Psoas muscle (tissue), 8 donors: ENCODE results near the gene FUCA1. TPM values are rescaled to one million over a fixed set of nuclear protein-coding genes. Genes with fewer than 3 reads are reported as not detected.
A peak's percentile ranks its signal among the peaks of the same experiment; 100 is the strongest.

Experiments used
- ATAC-seq, 4 donors: fragments of 200-7000 bp; cut with Tn5 transposase; one replicate each; pipeline ENCODE4 v1.9.1; 2020; ENCODE audit warnings: moderate library complexity in 3 of 4, mild to moderate bottlenecking in 2 of 4
- DNase-seq, 2 donors: peaks; one replicate each; pipeline ENCODE4 v3.0.0-alpha.2; 2020
- H3K27ac ChIP-seq: fragments of 200-600 bp; one replicate; pipeline ENCODE4 v1.8.0; 2022
- H3K27me3 ChIP-seq, 3 donors: fragments of 200-600 bp in 1 of 3; one replicate each; pipeline versions ENCODE4 v1.6.1 to v1.8.0; 2013 to 2022; ENCODE audit warnings: low read length in 2 of 3, mild to moderate bottlenecking in 2 of 3, moderate library complexity in 1 of 3; ENCODE audit not compliant: insufficient read depth in 3 of 3
- H3K36me3 ChIP-seq, 2 donors: fragments of 200-600 bp in 1 of 2; one replicate each; pipeline versions ENCODE4 v1.6.1 to v1.8.0; 2013 to 2022; ENCODE audit warnings: low read depth in 1 of 2, mild to moderate bottlenecking in 1 of 2, moderate library complexity in 1 of 2; ENCODE audit not compliant: insufficient read depth in 1 of 2
- H3K4me1 ChIP-seq: fragments of 200-600 bp; one replicate; pipeline ENCODE4 v1.8.0; 2022
- H3K4me3 ChIP-seq: fragments of 200-600 bp; one replicate; pipeline ENCODE4 v1.8.0; 2022; ENCODE audit warnings: mild to moderate bottlenecking
- H3K9me3 ChIP-seq: fragments of 200-600 bp; one replicate; pipeline ENCODE4 v1.8.0; 2022
- CTCF ChIP-seq: fragments of 200-600 bp; IDR thresholded peaks from one replicate; pipeline ENCODE4 v1.8.0; 2022; ENCODE audit warnings: antibody characterized with exemption
- WGBS, 3 donors: extraction: QIAGEN DNeasy Blood & Tissue Kit; methylation state at CpG; one replicate each; pipeline versions ENCODE4 v1.1.6 to v1.1.7; 2013; 5-methylcytosine and 5-hydroxymethylcytosine counted together
- intact Hi-C, 2 donors: fragments of 100-400 bp; cut with DNase I; formaldehyde crosslinking; loops; one replicate each; pipeline versions ENCODE4 v1.11.0 to v1.14.2; 2022
- polyA plus RNA-seq, 3 donors: library from polyadenylated mRNA; stranded (reverse); fragments of 200-250 nt; gene quantifications; one replicate each; pipeline ENCODE4 v1.2.3, GENCODE V29; 2013
- total RNA-seq, 4 donors: library from RNA; stranded (reverse); fragmentation: NEBNext Ultra II Directional in 2 of 4; extraction: Animal tissue kit (Norgen Biotek cat#: 25700) in 2 of 4; gene quantifications; one replicate each; pipeline versions ENCODE4 v1.2.1 to v1.2.4, GENCODE V29; 2021 to 2023
- donor health status: healthy with polysubstance abuse.
- donor health status: DM: no; HTN: no; CAD: no; lungs with moderate emphysema.
- donor health status: Bipolar disorder and iron deficiency.
- donor health status: healthy.
- donor health status: DM: yes; HTN: yes; CAD: no.
- donor health status: DM: no; HTN: no; CAD: no.
- donor health status: DM: no; HTN: no; CAD: no.
- donor health status: DM: yes; HTN: yes; CAD: no.

Gene FUCA1
- total and polyA plus RNA-seq, 7 donors, result 5.9 to 17.3 (median 9.2) TPM

GRCh38 chr1:23825762-23826522 is 42.1 kb downstream of the FUCA1 start:
- peak overlapping the region; percentile 93 for H3K4me3 ChIP-seq
- H3K4me1 ChIP-seq, result peaks cover 15% of the 10 kb centered on the region
- 56 to 66% (median 60%) methylated on average over 23 to 24 of the region's 24 CpGs for WGBS, 3 donors
- no peaks in the 10 kb centered on the region for H3K36me3 ChIP-seq
- H3K27ac ChIP-seq, result peak overlapping the region; percentile 97
- DNase-seq (no peak), ATAC-seq (peak in 2 of 4 donors; percentile 16 to 20)
- no peak for TF ChIP-seq CTCF
- no peaks in the 10 kb centered on the region for H3K9me3 ChIP-seq
- no peaks in the 10 kb centered on the region for H3K27me3 ChIP-seq
- intact Hi-C loops, result no loop called here

- peak; percentile 93 to 95 for DNase-seq
- Histone ChIP-seq H3K36me3 (peaks cover 0 to 3% of the 10 kb centered on the region in 2 donors), H3K27ac (peak within 1 kb of the TSS; percentile 97), H3K4me3 (peak within 1 kb of the TSS; percentile 93), H3K9me3 (no peaks in the 10 kb centered on the region), H3K4me1 (peaks cover 15% of the 10 kb centered on the region), H3K27me3 (no peaks in the 10 kb centered on the region)
- no peak for TF ChIP-seq CTCF
- intact Hi-C loops, result no loop called here
- ATAC-seq, result peak; percentile 98 to 99 (median 98)
- 0 to 1% (median 0%) methylated on average over 40 to 42 of the region's 42 CpGs for WGBS, 3 donors
These were observed 42.9 kb downstream of the FUCA1 start, which contains the start of gene HMGCL for GRCh38 chr1:23825076-23825761. TSS of gene HMGCL (minus strand) at chr1:23825429. CDS start at chr1:23825415, 14 bp downstream.

- peaks cover 15% of the 10 kb centered on the region for H3K4me1 ChIP-seq
- peak overlapping the region; percentile 97 for H3K27ac ChIP-seq
- H3K27me3 ChIP-seq, result no peaks in the 10 kb centered on the region
- no peak for TF ChIP-seq CTCF
- peaks cover 0 to 8% of the 10 kb centered on the region in 2 donors for H3K36me3 ChIP-seq
- H3K4me3 ChIP-seq, result peak overlapping the region; percentile 93
- 0 to 2% (median 1%) methylated on average over 8 of the region's 8 CpGs for WGBS, 3 donors
- no peaks in the 10 kb centered on the region for H3K9me3 ChIP-seq
- no peak for DNase-seq
- ATAC-seq, result peak in 2 of 4 donors; percentile 1 to 10
- intact Hi-C loops, result no loop called here
These were observed 43.4 kb downstream of the FUCA1 start for GRCh38 chr1:23824711-23825075.

- H3K4me3 ChIP-seq, result peak overlapping the region; percentile 93
- no peaks in the 10 kb centered on the region for H3K9me3 ChIP-seq
- TF ChIP-seq CTCF, result no peak
- no peaks in the 10 kb centered on the region for H3K27me3 ChIP-seq
- WGBS, 3 donors, result 45 to 58% (median 55%) methylated on average over 7 of the region's 7 CpGs
- no peak for DNase-seq
- intact Hi-C loops, result no loop called here
- peaks cover 15% of the 10 kb centered on the region for H3K4me1 ChIP-seq
- ATAC-seq, result peak in 3 of 4 donors; percentile 54 to 61 (median 57)
- H3K36me3 ChIP-seq, result peaks cover 0 to 16% of the 10 kb centered on the region in 2 donors
- peak overlapping the region; percentile 97 for H3K27ac ChIP-seq
These were observed 44.3 kb downstream of the FUCA1 start for GRCh38 chr1:23823767-23824166.
